ENCODE results near the gene GNB3.

Gene GNB3

GRCh38 chr12:6832125-6832524 lies 8.6 kb upstream of the GNB3 start:
- TF ChIP-seq CTCF (conservative IDR thresholded peaks at IDR 0.05; ENCODE audit: low read depth, low read length) = no peak
- Histone ChIP-seq H3K27me3 (ENCODE audit: insufficient read depth, low read depth) (peaks cover 53% of the 10 kb centered on the region), H4K20me1 (ENCODE audit: insufficient read depth) (no peaks in the 10 kb centered on the region), H3K79me2 (ENCODE audit: insufficient read depth, low read depth) (no peaks in the 10 kb centered on the region), H3K27ac (no peak overlapping the region), H3K4me2 (no peak overlapping the region), H3K36me3 (ENCODE audit: insufficient read depth) (no peaks in the 10 kb centered on the region), H3K9ac (no peak overlapping the region), H3K4me1 (ENCODE audit: low read depth, poor library complexity, severe bottlenecking) (no peaks in the 10 kb centered on the region), H2AFZ (ENCODE audit: low read depth) (no peak overlapping the region), H3K4me3 (IDR thresholded peaks at IDR 0.05; ENCODE audit: insufficient read depth, low read depth, low read length) (no peak overlapping the region)

GRCh38 chr12:6833189-6833890 lies 7.4 kb upstream of the GNB3 start:
- H3K4me3 ChIP-seq (IDR thresholded peaks at IDR 0.05; ENCODE audit: insufficient read depth, low read depth, low read length) = no peak overlapping the region
- H4K20me1 ChIP-seq (ENCODE audit: insufficient read depth) = no peaks in the 10 kb centered on the region
- no peaks in the 10 kb centered on the region for H3K36me3 ChIP-seq (ENCODE audit: insufficient read depth)
- H3K27ac ChIP-seq = no peak overlapping the region
- H3K27me3 ChIP-seq (ENCODE audit: insufficient read depth, low read depth) = peaks cover 51% of the 10 kb centered on the region
- H2AFZ ChIP-seq (ENCODE audit: low read depth) = no peak overlapping the region
- no peaks in the 10 kb centered on the region for H3K4me1 ChIP-seq (ENCODE audit: low read depth, poor library complexity, severe bottlenecking)
- H3K79me2 ChIP-seq (ENCODE audit: insufficient read depth, low read depth) = no peaks in the 10 kb centered on the region
- no peak for TF ChIP-seq CTCF (conservative IDR thresholded peaks at IDR 0.05; ENCODE audit: low read depth, low read length)
- H3K9ac ChIP-seq = no peak overlapping the region
- H3K4me2 ChIP-seq = no peak overlapping the region

GRCh38 chr12:6834254-6834653 lies 6.5 kb upstream of the GNB3 start:
- H3K27ac ChIP-seq = no peak overlapping the region
- H3K4me3 ChIP-seq (IDR thresholded peaks at IDR 0.05; ENCODE audit: insufficient read depth, low read depth, low read length) = no peak overlapping the region
- TF ChIP-seq CTCF (conservative IDR thresholded peaks at IDR 0.05; ENCODE audit: low read depth, low read length) = no peak
- no peaks in the 10 kb centered on the region for H3K79me2 ChIP-seq (ENCODE audit: insufficient read depth, low read depth)
- no peak overlapping the region for H3K4me2 ChIP-seq
- no peaks in the 10 kb centered on the region for H3K36me3 ChIP-seq (ENCODE audit: insufficient read depth)
- no peak overlapping the region for H3K9ac ChIP-seq
- no peaks in the 10 kb centered on the region for H3K4me1 ChIP-seq (ENCODE audit: low read depth, poor library complexity, severe bottlenecking)
- H2AFZ ChIP-seq (ENCODE audit: low read depth) = no peak overlapping the region
- H4K20me1 ChIP-seq (ENCODE audit: insufficient read depth) = no peaks in the 10 kb centered on the region
- H3K27me3 ChIP-seq (ENCODE audit: insufficient read depth, low read depth) = peaks cover 46% of the 10 kb centered on the region

GRCh38 chr12:6834873-6835272 lies 5.9 kb upstream of the GNB3 start:
- Histone ChIP-seq H3K36me3 (ENCODE audit: insufficient read depth) (no peaks in the 10 kb centered on the region), H3K4me2 (no peak overlapping the region), H2AFZ (ENCODE audit: low read depth) (no peak overlapping the region), H3K27me3 (ENCODE audit: insufficient read depth, low read depth) (peaks cover 41% of the 10 kb centered on the region), H3K4me1 (ENCODE audit: low read depth, poor library complexity, severe bottlenecking) (peaks cover 5% of the 10 kb centered on the region), H3K79me2 (ENCODE audit: insufficient read depth, low read depth) (no peaks in the 10 kb centered on the region), H3K9ac (no peak overlapping the region), H3K27ac (no peak overlapping the region), H4K20me1 (ENCODE audit: insufficient read depth) (no peaks in the 10 kb centered on the region), H3K4me3 (IDR thresholded peaks at IDR 0.05; ENCODE audit: insufficient read depth, low read depth, low read length) (no peak overlapping the region)
- no peak for TF ChIP-seq CTCF (conservative IDR thresholded peaks at IDR 0.05; ENCODE audit: low read depth, low read length)
